H9 (cell line): ENCODE data around the gene CPA3. TPM values are rescaled to one million over a fixed set of nuclear protein-coding genes. Genes with fewer than 3 reads are reported as not detected.

Experiments used
- DNase-seq: peaks from one replicate; pipeline ENCODE4 v3.0.0-alpha.2; 2017
- H2AFZ ChIP-seq: one replicate; pipeline ENCODE4 v1.6.1; 2013; ENCODE audit warnings: mild to moderate bottlenecking, low read length, control low read depth, moderate library complexity
- H2AK5ac ChIP-seq: 2 replicates; pipeline ENCODE4 v1.6.1; 2013; ENCODE audit warnings: low read length, control low read depth, mixed read lengths; ENCODE audit not compliant: insufficient read length
- H2BK120ac ChIP-seq: one replicate; pipeline ENCODE4 v1.6.1; 2013; ENCODE audit warnings: low read depth, mild to moderate bottlenecking, low read length, control low read depth, inconsistent platforms; ENCODE audit not compliant: poor library complexity, severe bottlenecking
- H2BK12ac ChIP-seq: 2 replicates; pipeline ENCODE4 v1.6.1; 2013; ENCODE audit warnings: low read length, control low read depth, mixed read lengths, low read depth; ENCODE audit not compliant: insufficient read length
- H2BK15ac ChIP-seq: 2 replicates; pipeline ENCODE4 v1.6.1; 2013; ENCODE audit warnings: low read depth, low read length, control low read depth
- H2BK20ac ChIP-seq: one replicate; pipeline ENCODE4 v1.6.1; 2013; ENCODE audit warnings: low read depth, mild to moderate bottlenecking, low read length, control low read depth, inconsistent platforms; ENCODE audit not compliant: poor library complexity, severe bottlenecking
- H2BK5ac ChIP-seq: 2 replicates; pipeline ENCODE4 v1.6.1; 2013; ENCODE audit warnings: low read length, control low read depth, mixed read lengths; ENCODE audit not compliant: insufficient read length
- H3K14ac ChIP-seq: 2 replicates; pipeline ENCODE4 v1.6.1; 2013; ENCODE audit warnings: low read length, control low read depth; ENCODE audit not compliant: insufficient read depth
- H3K18ac ChIP-seq: 2 replicates; pipeline ENCODE4 v1.6.1; 2013; ENCODE audit warnings: low read depth, mild to moderate bottlenecking, mixed read lengths, low read length, control low read depth; ENCODE audit not compliant: insufficient read length
- H3K23ac ChIP-seq: 2 replicates; pipeline ENCODE4 v1.6.1; 2013; ENCODE audit warnings: low read length, control low read depth, mixed read lengths, low read depth; ENCODE audit not compliant: insufficient read length
- H3K23me2 ChIP-seq: 2 replicates; pipeline ENCODE4 v1.6.1; 2013; ENCODE audit warnings: low read depth, mild to moderate bottlenecking, mixed read lengths, low read length, control low read depth; ENCODE audit not compliant: insufficient read length, poor library complexity, severe bottlenecking
- H3K27ac ChIP-seq: 2 replicates; pipeline ENCODE4 v1.5.1; 2013; ENCODE audit warnings: low read length, control low read depth, mixed read lengths, low read depth; ENCODE audit not compliant: insufficient read length
- H3K27me3 ChIP-seq: 2 replicates; pipeline ENCODE4 v1.6.1; 2013; ENCODE audit warnings: low read length, control low read depth, inconsistent platforms; ENCODE audit not compliant: insufficient read depth
- H3K4ac ChIP-seq: 2 replicates; pipeline ENCODE4 v1.6.1; 2013; ENCODE audit warnings: low read depth, mild to moderate bottlenecking, control low read depth, inconsistent platforms, low read length, moderate library complexity
- H3K4me1 ChIP-seq: 2 replicates; pipeline ENCODE4 v1.6.1; 2013; ENCODE audit warnings: low read length, control low read depth, inconsistent platforms; ENCODE audit not compliant: insufficient read depth
- H3K4me2 ChIP-seq: 2 replicates; pipeline ENCODE4 v1.6.1; 2013; ENCODE audit warnings: low read length, control low read depth, mixed read lengths; ENCODE audit not compliant: insufficient read length, insufficient read depth
- H3K56ac ChIP-seq: 2 replicates; pipeline ENCODE4 v1.6.1; 2013; ENCODE audit warnings: low read depth, mild to moderate bottlenecking, mixed read lengths, low read length, control low read depth; ENCODE audit not compliant: insufficient read length
- H3K79me1 ChIP-seq: 2 replicates; pipeline ENCODE4 v1.6.1; 2013; ENCODE audit warnings: low read depth, mild to moderate bottlenecking, moderate library complexity, low read length, control low read depth, inconsistent platforms; ENCODE audit not compliant: insufficient read depth, poor library complexity, severe bottlenecking
- H3K79me2 ChIP-seq: 2 replicates; pipeline ENCODE4 v1.6.1; 2013; ENCODE audit warnings: low read length, control low read depth, inconsistent platforms; ENCODE audit not compliant: insufficient read depth
- H3K9ac ChIP-seq: 2 replicates; pipeline ENCODE4 v1.6.1; 2013; ENCODE audit warnings: low read length, control low read depth, mixed read lengths; ENCODE audit not compliant: insufficient read length; ENCODE audit errors: extremely low read depth
- H3K9me3 ChIP-seq: one replicate; pipeline ENCODE4 v1.6.1; 2013; ENCODE audit warnings: low read depth, low read length, inconsistent platforms; ENCODE audit not compliant: control insufficient read depth
- H3T11ph ChIP-seq: one replicate; pipeline ENCODE4 v1.6.1; 2013; ENCODE audit warnings: mild to moderate bottlenecking, low read length, control low read depth, inconsistent platforms
- H4K20me1 ChIP-seq: one replicate; pipeline ENCODE4 v1.6.1; 2013; ENCODE audit not compliant: control insufficient read depth, insufficient read length, insufficient read depth
- H4K5ac ChIP-seq: 2 replicates; pipeline ENCODE4 v1.6.1; 2013; ENCODE audit warnings: low read depth, mild to moderate bottlenecking, mixed read lengths, low read length, control low read depth; ENCODE audit not compliant: insufficient read length
- H4K8ac ChIP-seq: replicated peaks from 2 replicates; pipeline ENCODE4 v1.6.1; 2013; ENCODE audit warnings: low read length, control low read depth, mixed read lengths, low read depth; ENCODE audit not compliant: insufficient read length
- H4K91ac ChIP-seq: 2 replicates; pipeline ENCODE4 v1.6.1; 2013; ENCODE audit warnings: low read depth, mild to moderate bottlenecking, moderate library complexity, mixed read lengths, low read length, control low read depth; ENCODE audit not compliant: insufficient read length
- H3K27ac Mint-ChIP-seq, 3 experiments: 2 replicates in 2 of 3; 3 replicates in 1 of 3; pipeline ENCODE4 v1.8.0; 2020 to 2021; ENCODE audit warnings: mixed read lengths in 3 of 3, mild to moderate bottlenecking in 1 of 3, moderate library complexity in 1 of 3
- H3K27me3 Mint-ChIP-seq: 2 replicates; pipeline ENCODE4 v1.8.0; 2021; ENCODE audit warnings: low read depth, mild to moderate bottlenecking, moderate library complexity, mixed read lengths
- H3K36me3 Mint-ChIP-seq, 3 experiments: 2 replicates in 2 of 3; 3 replicates in 1 of 3; pipeline ENCODE4 v1.8.0; 2020 to 2021; ENCODE audit warnings: low read depth in 3 of 3, mixed read lengths in 3 of 3; ENCODE audit not compliant: insufficient read depth in 1 of 3
- H3K4me1 Mint-ChIP-seq, 2 experiments: 2 replicates each; pipeline ENCODE4 v1.8.0; 2020; ENCODE audit warnings: mixed read lengths in 2 of 2
- H3K4me3 Mint-ChIP-seq, 2 experiments: 2 replicates in 1 of 2; 3 replicates in 1 of 2; pipeline ENCODE4 v1.8.0; 2020 to 2021; ENCODE audit warnings: mild to moderate bottlenecking in 2 of 2, mixed read lengths in 2 of 2, moderate library complexity in 1 of 2
- H3K9me3 Mint-ChIP-seq, 2 experiments: 2 replicates in 1 of 2; 3 replicates in 1 of 2; pipeline ENCODE4 v1.8.0; 2020; ENCODE audit warnings: mild to moderate bottlenecking in 2 of 2, mixed read lengths in 2 of 2, moderate library complexity in 1 of 2
- CTCF ChIP-seq: fragments of 200-600 bp; sonication (generic); conservative IDR thresholded peaks from 3 replicates; pipeline ENCODE4 v1.8.0; 2021; ENCODE audit warnings: antibody characterized with exemption, mild to moderate bottlenecking
- WGBS: extraction: QIAGEN DNeasy Blood & Tissue Kit; methylation state at CpG from one replicate; pipeline ENCODE4 v1.1.7; 2013; ENCODE audit warnings: missing lambda C conversion rate, low lambda C conversion rate, mixed read lengths; ENCODE audit not compliant: insufficient read length; ENCODE audit errors: extremely low coverage; 5-methylcytosine and 5-hydroxymethylcytosine counted together
- total RNA-seq: library from RNA; stranded (reverse); gene quantifications from 2 replicates; pipeline ENCODE4 v1.2.1, GENCODE V29; 2021

The CPA3 gene
- total RNA-seq, 1 experiment from 2014 or later, result not detected

- H4K91ac ChIP-seq, result no peak overlapping the region
- H3K4me2 ChIP-seq, result no peak overlapping the region
- no peak overlapping the region for H3T11ph ChIP-seq
- no peak overlapping the region for H2BK12ac ChIP-seq
- no peak overlapping the region for H2BK120ac ChIP-seq
- WGBS, result no CpG with 5 or more reads among the region's 3 CpGs
- no peak for DNase-seq
- Mint-ChIP-seq H3K4me1 (no peaks in the 10 kb centered on the region), H3K9me3 (no peaks in the 10 kb centered on the region; a peak in 1 of 5 replicates), H3K27ac (no peak overlapping the region), H3K27me3 (no peaks in the 10 kb centered on the region; the same call in 1 of the 2 replicates), H3K4me3 (no peak overlapping the region), H3K36me3 (no peaks in the 10 kb centered on the region)
- no peak for TF ChIP-seq CTCF
- H2BK20ac ChIP-seq, result no peak overlapping the region
- no peak overlapping the region for H4K8ac ChIP-seq
- H3K79me2 ChIP-seq, result no peaks in the 10 kb centered on the region
- no peak overlapping the region for H3K56ac ChIP-seq
- no peak overlapping the region for H2AK5ac ChIP-seq
- no peak overlapping the region for H3K14ac ChIP-seq
- no peak overlapping the region for H2BK5ac ChIP-seq
- H2AFZ ChIP-seq, result no peak overlapping the region
- H4K20me1 ChIP-seq, result no peaks in the 10 kb centered on the region
- H3K9me3 ChIP-seq, result no peaks in the 10 kb centered on the region
- no peaks in the 10 kb centered on the region for H3K79me1 ChIP-seq
- no peak overlapping the region for H3K9ac ChIP-seq
- no peak overlapping the region for H4K5ac ChIP-seq
- no peaks in the 10 kb centered on the region for H3K23me2 ChIP-seq
- H3K18ac ChIP-seq, result no peak overlapping the region
- no peak overlapping the region for H3K27ac ChIP-seq
- no peak overlapping the region for H2BK15ac ChIP-seq
- no peak overlapping the region for H3K23ac ChIP-seq
- H3K27me3 ChIP-seq, result no peaks in the 10 kb centered on the region
- no peaks in the 10 kb centered on the region for H3K4me1 ChIP-seq
- no peak overlapping the region for H3K4ac ChIP-seq
Measured at GRCh38 chr3:148896062-148896461, 31.0 kb downstream of the CPA3 start.
